Measurements from ENCODE around the gene VCP. TPM values are rescaled to one million over a fixed set of nuclear protein-coding genes. Genes with fewer than 3 reads are reported as not detected.

VCP gene
- total RNA-seq, 1 experiment from 2014 or later = 170 TPM

DNA sequence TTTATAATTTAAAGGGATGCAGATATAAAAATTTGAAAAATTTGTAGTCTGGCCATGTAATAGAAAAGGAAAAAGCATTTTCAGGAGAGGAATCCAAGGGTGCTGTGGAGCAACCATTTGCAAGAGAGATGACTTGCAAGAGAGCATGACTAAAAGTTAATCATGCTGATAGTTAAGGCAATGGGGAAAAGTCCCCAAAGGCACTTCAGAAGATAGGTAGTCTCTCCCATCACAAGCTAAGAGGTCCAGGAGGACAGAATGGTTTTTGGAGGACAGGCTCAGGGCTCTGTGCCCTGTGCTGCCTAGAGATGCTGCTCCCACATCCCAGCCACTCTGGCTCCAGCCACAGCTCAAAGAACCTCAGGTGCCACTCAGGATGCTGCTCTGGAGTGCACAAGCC is 44.1 kb downstream of the VCP start:
- RAD21 ChIA-PET (ENCODE audit: low non-redundant PET in 1 of 2, low total read pairs in 2 of 2, uncharacterized antibody in 2 of 2, unreplicated experiment in 2 of 2) = no interaction called here
- CTCF ChIA-PET = interaction anchor here (1.2 kb wide), 1 partner anchor 129 kb away, joined by 3 read pairs; no protein-coding TSS in a partner anchor
- ATAC-seq (no peak), DNase-seq (ENCODE audit: low read depth, low spot score) (no peak)
- H3K9me2 ChIP-seq (ENCODE audit: insufficient read depth) = no peaks in the 10 kb centered on the region
- no peaks in the 10 kb centered on the region for H3K79me2 ChIP-seq (ENCODE audit: insufficient read depth, low read length)
- H3K4me1 ChIP-seq (ENCODE audit: control insufficient read depth in 1 of 2, insufficient read depth in 2 of 2, low read length in 2 of 2) = peaks cover 4 to 23% of the 10 kb centered on the region in 2 experiments; a peak in 2 of 4 replicates
- no peaks in the 10 kb centered on the region for H3K9me3 ChIP-seq (ENCODE audit: control insufficient read depth in 1 of 2, insufficient read depth in 1 of 2, low read depth in 1 of 2, low read length in 2 of 2)
- H3K36me3 ChIP-seq (ENCODE audit: control insufficient read depth in 1 of 2, insufficient read depth in 2 of 2, low read length in 2 of 2) = no peaks in the 10 kb centered on the region
- no TSS peak for BruUV-seq (replicated peaks)
- no peaks in the 10 kb centered on the region for H4K20me1 ChIP-seq (ENCODE audit: insufficient read depth)
- H3K27ac ChIP-seq (ENCODE audit: low read depth, low read length) = no peak overlapping the region
- no peak overlapping the region for H3K4me2 ChIP-seq (ENCODE audit: low read length)
- no peaks in the 10 kb centered on the region for H3K27me3 ChIP-seq (ENCODE audit: insufficient read depth, low read length)
- H3K4me3 ChIP-seq (replicated peaks in 1 of 2; ENCODE audit: low read depth in 1 of 2, low read length in 2 of 2) = no peak overlapping the region
- no peak overlapping the region for H2AFZ ChIP-seq (ENCODE audit: low read depth, low read length, poor library complexity, severe bottlenecking)
- H3K9ac ChIP-seq (ENCODE audit: low read length) = no peak overlapping the region
- POLR2A ChIA-PET = no interaction called here
- intact Hi-C loops (cut with micrococcal nuclease) = no loop called here
- TF ChIP-seq POLR2AphosphoS5 (IDR thresholded peaks at IDR 0.05; ENCODE audit: low read depth, low read length) (no peak), ZNF274 (IDR thresholded peaks at IDR 0.05; ENCODE audit: low read depth, low read length) (no peak), POLR2A (IDR thresholded peaks at IDR 0.05; ENCODE audit: borderline replicate concordance, extremely low read depth, insufficient read depth, insufficient read length) (no peak), CBX3 (IDR thresholded peaks at IDR 0.05; ENCODE audit: low read depth) (no peak), SIN3A (IDR thresholded peaks at IDR 0.05; ENCODE audit: low read depth) (no peak), SRF (IDR thresholded peaks at IDR 0.05; ENCODE audit: low read depth) (no peak), ELF1 (IDR thresholded peaks at IDR 0.05; ENCODE audit: borderline replicate concordance, low read depth) (no peak), EGR1 (IDR thresholded peaks at IDR 0.05; ENCODE audit: low read depth) (no peak), TCF7L2 (IDR thresholded peaks at IDR 0.05; ENCODE audit: borderline replicate concordance, extremely low read depth, insufficient read depth, insufficient read length) (no peak), EZH2 (IDR thresholded peaks at IDR 0.05) (no peak), FOSL1 (IDR thresholded peaks at IDR 0.05; ENCODE audit: low read depth) (no peak)
- TF ChIP-seq, protein P1, sequence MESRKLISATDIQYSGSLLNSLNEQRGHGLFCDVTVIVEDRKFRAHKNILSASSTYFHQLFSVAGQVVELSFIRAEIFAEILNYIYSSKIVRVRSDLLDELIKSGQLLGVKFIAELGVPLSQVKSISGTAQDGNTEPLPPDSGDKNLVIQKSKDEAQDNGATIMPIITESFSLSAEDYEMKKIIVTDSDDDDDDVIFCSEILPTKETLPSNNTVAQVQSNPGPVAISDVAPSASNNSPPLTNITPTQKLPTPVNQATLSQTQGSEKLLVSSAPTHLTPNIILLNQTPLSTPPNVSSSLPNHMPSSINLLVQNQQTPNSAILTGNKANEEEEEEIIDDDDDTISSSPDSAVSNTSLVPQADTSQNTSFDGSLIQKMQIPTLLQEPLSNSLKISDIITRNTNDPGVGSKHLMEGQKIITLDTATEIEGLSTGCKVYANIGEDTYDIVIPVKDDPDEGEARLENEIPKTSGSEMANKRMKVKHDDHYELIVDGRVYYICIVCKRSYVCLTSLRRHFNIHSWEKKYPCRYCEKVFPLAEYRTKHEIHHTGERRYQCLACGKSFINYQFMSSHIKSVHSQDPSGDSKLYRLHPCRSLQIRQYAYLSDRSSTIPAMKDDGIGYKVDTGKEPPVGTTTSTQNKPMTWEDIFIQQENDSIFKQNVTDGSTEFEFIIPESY (IDR thresholded peaks at IDR 0.05; ENCODE audit: extremely low read depth, insufficient replicate concordance, low read length) = no peak
